ENCODE data around the gene LMNB1. TPM values are rescaled to one million over a fixed set of nuclear protein-coding genes. Genes with fewer than 3 reads are reported as not detected.

Gene LMNB1
- total RNA-seq, 1 donor from 2014 or later: 20.9 TPM

GRCh38 chr5:126742425-126742824 lies 34.5 kb upstream of the LMNB1 start:
- H3K4me3 ChIP-seq: no peak overlapping the region
- intact Hi-C loops (cut with DNase I): no loop called here
- no peak for DNase-seq (ENCODE audit: extremely low spot score in 2 of 2)
- no peaks in the 10 kb centered on the region for H3K27me3 ChIP-seq
- H3K9me3 ChIP-seq: no peaks in the 10 kb centered on the region
- TF ChIP-seq POLR2A (IDR thresholded peaks at IDR 0.05): no peak
- no peak for TF ChIP-seq POLR2AphosphoS5 (IDR thresholded peaks at IDR 0.05; ENCODE audit: insufficient read depth in 1 of 2, low read depth in 1 of 2)
- no peak for TF ChIP-seq CTCF (IDR thresholded peaks at IDR 0.05)
- H3K36me3 ChIP-seq: no peaks in the 10 kb centered on the region
- no peaks in the 10 kb centered on the region for H3K4me1 ChIP-seq
- H3K27ac ChIP-seq: no peak overlapping the region

DNA sequence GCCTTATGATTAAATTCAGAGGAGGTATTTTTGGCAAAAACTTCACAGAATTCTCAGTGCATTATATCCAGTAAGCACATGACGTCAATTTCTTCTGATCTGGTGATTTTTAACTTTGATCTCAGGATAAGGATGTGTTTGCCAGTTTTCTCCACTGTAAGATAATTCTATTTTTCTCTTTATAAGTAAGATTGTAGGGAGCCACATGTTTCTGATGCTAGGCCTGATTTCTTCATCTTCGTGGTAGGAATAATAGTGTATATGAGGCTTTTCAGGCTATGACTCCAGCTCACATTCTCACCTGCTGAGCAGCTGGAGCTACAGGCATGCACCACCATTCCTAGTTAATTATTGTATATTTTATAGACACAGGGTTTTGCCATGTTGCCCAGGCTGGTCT lies 32.1 kb upstream of the LMNB1 start:
- H3K27me3 ChIP-seq: no peaks in the 10 kb centered on the region
- no peak overlapping the region for H3K27ac ChIP-seq
- intact Hi-C loops (cut with DNase I): no loop called here
- no peak overlapping the region for H3K4me3 ChIP-seq
- H3K9me3 ChIP-seq: no peaks in the 10 kb centered on the region
- DNase-seq (ENCODE audit: extremely low spot score in 2 of 2): no peak
- H3K4me1 ChIP-seq: no peaks in the 10 kb centered on the region
- TF ChIP-seq CTCF (IDR thresholded peaks at IDR 0.05): no peak
- no peak for TF ChIP-seq POLR2AphosphoS5 (IDR thresholded peaks at IDR 0.05; ENCODE audit: insufficient read depth in 1 of 2, low read depth in 1 of 2)
- no peak for TF ChIP-seq POLR2A (IDR thresholded peaks at IDR 0.05)
- H3K36me3 ChIP-seq: no peaks in the 10 kb centered on the region

GRCh38 chr5:126745259-126745992 lies 31.5 kb upstream of the LMNB1 start:
- no peaks in the 10 kb centered on the region for H3K9me3 ChIP-seq
- H3K36me3 ChIP-seq: no peaks in the 10 kb centered on the region
- H3K27me3 ChIP-seq: no peaks in the 10 kb centered on the region
- no peak overlapping the region for H3K27ac ChIP-seq
- DNase-seq (ENCODE audit: extremely low spot score in 2 of 2): no peak
- H3K4me1 ChIP-seq: no peaks in the 10 kb centered on the region
- no peak overlapping the region for H3K4me3 ChIP-seq
- TF ChIP-seq CTCF (IDR thresholded peaks at IDR 0.05) (no peak), POLR2AphosphoS5 (IDR thresholded peaks at IDR 0.05; ENCODE audit: insufficient read depth in 1 of 2, low read depth in 1 of 2) (no peak)
- intact Hi-C loops (cut with DNase I): no loop called here

DNA sequence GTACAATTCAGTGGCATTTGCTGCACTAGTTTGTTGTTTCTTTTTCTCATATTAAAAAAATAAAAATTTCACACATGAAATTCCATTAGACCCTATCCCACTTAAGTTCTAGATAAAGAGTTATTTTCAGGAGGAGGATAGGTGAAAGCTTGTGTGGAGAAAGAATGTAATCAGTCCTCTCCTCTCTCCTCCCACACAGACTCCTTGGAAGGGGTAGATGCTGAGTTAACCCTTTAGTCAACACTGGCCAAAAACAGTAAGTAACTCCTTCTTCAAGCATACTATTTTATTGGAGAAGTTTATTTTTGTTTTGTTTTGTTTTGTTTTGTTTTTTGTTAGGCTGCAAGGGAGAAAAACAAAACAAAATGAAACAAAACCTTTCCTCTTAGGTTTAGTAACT lies 30.6 kb upstream of the LMNB1 start:
- H3K9me3 ChIP-seq: no peaks in the 10 kb centered on the region
- no peak overlapping the region for H3K27ac ChIP-seq
- intact Hi-C loops (cut with DNase I): no loop called here
- no peaks in the 10 kb centered on the region for H3K4me1 ChIP-seq
- DNase-seq (ENCODE audit: extremely low spot score in 2 of 2): no peak
- TF ChIP-seq POLR2AphosphoS5 (IDR thresholded peaks at IDR 0.05; ENCODE audit: insufficient read depth in 1 of 2, low read depth in 1 of 2) (no peak), POLR2A (IDR thresholded peaks at IDR 0.05) (no peak), CTCF (IDR thresholded peaks at IDR 0.05) (no peak)
- no peaks in the 10 kb centered on the region for H3K36me3 ChIP-seq
- no peak overlapping the region for H3K4me3 ChIP-seq
- no peaks in the 10 kb centered on the region for H3K27me3 ChIP-seq

- Histone ChIP-seq H3K4me3 (no peak overlapping the region), H3K9me3 (no peaks in the 10 kb centered on the region), H3K4me1 (no peaks in the 10 kb centered on the region), H3K27ac (no peak overlapping the region), H3K27me3 (no peaks in the 10 kb centered on the region), H3K36me3 (no peaks in the 10 kb centered on the region)
- TF ChIP-seq POLR2AphosphoS5 (IDR thresholded peaks at IDR 0.05; ENCODE audit: insufficient read depth in 1 of 2, low read depth in 1 of 2): no peak
- TF ChIP-seq CTCF (IDR thresholded peaks at IDR 0.05): no peak
- no peak for TF ChIP-seq POLR2A (IDR thresholded peaks at IDR 0.05)
- no peak for DNase-seq (ENCODE audit: extremely low spot score in 2 of 2)
- intact Hi-C loops (cut with DNase I): no loop called here
Measured at GRCh38 chr5:126752081-126752785, 24.7 kb upstream of the LMNB1 start.
